VCaP (cell line): Measurements from ENCODE around the gene CCL22.

Experiments
- H3K27ac ChIP-seq: fragments of 450-650 bp; 2 replicates; pipeline ENCODE4 v1.5.1; 2017
- CTCF ChIP-seq: fragments of 450-650 bp; conservative IDR thresholded peaks from 2 replicates; pipeline ENCODE4 v1.5.1; 2017; ENCODE audit warnings: mild to moderate bottlenecking, moderate library complexity

Gene CCL22

GRCh38 chr16:57413733-57414132, 55.1 kb downstream of the CCL22 start:
- H3K27ac ChIP-seq = no peak overlapping the region
- no peak for TF ChIP-seq CTCF
